ENCODE results near the gene MRM1. TPM values are rescaled to one million over a fixed set of nuclear protein-coding genes. Genes with fewer than 3 reads are reported as not detected.

The MRM1 gene
- total RNA-seq, 4 donors from 2014 or later, result 5.1 to 8.9 (median 5.9) TPM

DNA sequence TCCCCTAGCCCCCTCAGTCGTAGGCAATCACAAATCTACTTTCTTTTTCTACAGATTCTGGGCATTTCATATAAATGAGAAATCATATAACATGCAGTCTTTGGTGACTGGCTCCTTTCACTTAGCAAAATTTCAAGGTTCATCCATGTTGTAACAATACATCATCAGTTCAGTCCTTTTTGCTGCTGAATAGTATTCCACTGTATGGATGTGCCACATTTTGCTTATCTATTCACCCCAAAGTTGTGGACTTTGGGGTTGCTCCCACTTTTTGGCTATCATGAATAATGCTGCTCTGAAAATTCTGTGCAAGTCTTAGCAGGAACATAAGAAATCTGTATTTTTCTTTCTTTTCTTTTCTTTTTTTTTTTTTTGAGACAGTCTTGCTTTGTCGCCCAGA lies 39.0 kb downstream of the MRM1 start:
- no peak for DNase-seq (ENCODE audit: low spot score in 2 of 2)
- TF ChIP-seq, protein P1, sequence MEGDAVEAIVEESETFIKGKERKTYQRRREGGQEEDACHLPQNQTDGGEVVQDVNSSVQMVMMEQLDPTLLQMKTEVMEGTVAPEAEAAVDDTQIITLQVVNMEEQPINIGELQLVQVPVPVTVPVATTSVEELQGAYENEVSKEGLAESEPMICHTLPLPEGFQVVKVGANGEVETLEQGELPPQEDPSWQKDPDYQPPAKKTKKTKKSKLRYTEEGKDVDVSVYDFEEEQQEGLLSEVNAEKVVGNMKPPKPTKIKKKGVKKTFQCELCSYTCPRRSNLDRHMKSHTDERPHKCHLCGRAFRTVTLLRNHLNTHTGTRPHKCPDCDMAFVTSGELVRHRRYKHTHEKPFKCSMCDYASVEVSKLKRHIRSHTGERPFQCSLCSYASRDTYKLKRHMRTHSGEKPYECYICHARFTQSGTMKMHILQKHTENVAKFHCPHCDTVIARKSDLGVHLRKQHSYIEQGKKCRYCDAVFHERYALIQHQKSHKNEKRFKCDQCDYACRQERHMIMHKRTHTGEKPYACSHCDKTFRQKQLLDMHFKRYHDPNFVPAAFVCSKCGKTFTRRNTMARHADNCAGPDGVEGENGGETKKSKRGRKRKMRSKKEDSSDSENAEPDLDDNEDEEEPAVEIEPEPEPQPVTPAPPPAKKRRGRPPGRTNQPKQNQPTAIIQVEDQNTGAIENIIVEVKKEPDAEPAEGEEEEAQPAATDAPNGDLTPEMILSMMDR (IDR thresholded peaks at IDR 0.05), result no peak
- no peak for TF ChIP-seq POLR2A (IDR thresholded peaks at IDR 0.05)
- 78 to 83% methylated on average over 2 of the region's 2 CpGs for WGBS, 2 donors
- H3K4me3 ChIP-seq (ENCODE audit: low read depth, poor library complexity, severe bottlenecking), result no peak overlapping the region
- intact Hi-C loops (cut with DNase I; ENCODE audit: low total_unique reads), result no loop called here

DNA sequence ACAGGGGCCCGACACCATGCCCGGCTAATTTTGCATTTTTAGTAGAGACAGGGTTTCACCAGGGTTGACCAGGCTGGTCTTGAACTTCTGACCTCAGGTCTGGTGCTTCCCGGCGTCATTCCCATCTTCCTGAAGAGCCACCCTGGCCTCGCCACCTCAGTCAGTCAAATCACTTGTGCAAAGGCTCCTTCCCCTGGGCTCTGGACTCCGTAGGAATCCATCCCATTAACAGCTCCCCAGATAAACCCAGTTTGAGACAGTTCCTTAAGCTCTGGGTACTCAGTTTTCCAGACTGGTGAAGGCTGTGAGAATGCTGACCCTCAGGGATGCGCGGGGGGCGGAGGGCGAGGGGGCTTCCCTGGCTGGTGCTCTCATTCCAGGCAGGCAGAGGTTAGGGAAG lies 39.5 kb downstream of the MRM1 start:
- intact Hi-C loops (cut with DNase I; ENCODE audit: low total_unique reads), result no loop called here
- 56 to 64% methylated on average over 10 of the region's 10 CpGs for WGBS, 2 donors
- H3K4me3 ChIP-seq (ENCODE audit: low read depth, poor library complexity, severe bottlenecking), result no peak overlapping the region
- no peak for DNase-seq (ENCODE audit: low spot score in 2 of 2)
- TF ChIP-seq, protein P1 (IDR thresholded peaks at IDR 0.05), result no peak
- TF ChIP-seq POLR2A (IDR thresholded peaks at IDR 0.05), result no peak

DNA sequence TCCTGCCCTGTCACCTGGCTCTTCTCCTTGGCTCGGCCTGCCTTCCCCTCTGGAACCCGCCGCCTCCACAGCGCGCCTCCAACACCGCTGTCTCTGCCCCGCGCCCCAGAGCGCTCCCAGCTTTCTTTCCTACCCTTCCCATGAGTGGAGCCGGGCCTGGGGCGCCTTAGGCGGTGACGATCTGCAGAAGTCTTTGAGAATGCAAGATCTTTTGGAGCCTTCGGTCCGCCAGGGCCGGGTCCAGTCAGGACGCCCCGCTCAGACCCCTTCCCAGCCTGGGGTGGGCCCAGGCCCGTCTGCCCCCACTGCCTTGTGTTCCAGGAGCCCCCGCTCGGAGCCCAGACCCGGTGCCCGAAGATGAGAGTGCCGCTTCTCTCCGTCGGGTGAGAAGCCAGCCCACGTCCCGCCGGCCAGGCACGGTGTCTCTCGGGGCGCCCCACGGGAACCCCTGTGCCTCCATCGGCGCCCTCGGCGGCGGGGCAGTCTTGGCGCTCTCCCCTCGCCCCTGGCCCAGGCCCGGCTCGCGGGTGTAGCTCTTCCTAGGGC lies 40.0 kb downstream of the MRM1 start:
- DNase-seq (ENCODE audit: low spot score in 2 of 2), result no peak
- WGBS, 2 donors, result 2 to 3% methylated on average over 30 to 37 of the region's 43 CpGs
- no peak for TF ChIP-seq POLR2A (IDR thresholded peaks at IDR 0.05)
- TF ChIP-seq, protein P1 (IDR thresholded peaks at IDR 0.05), result no peak

DNA sequence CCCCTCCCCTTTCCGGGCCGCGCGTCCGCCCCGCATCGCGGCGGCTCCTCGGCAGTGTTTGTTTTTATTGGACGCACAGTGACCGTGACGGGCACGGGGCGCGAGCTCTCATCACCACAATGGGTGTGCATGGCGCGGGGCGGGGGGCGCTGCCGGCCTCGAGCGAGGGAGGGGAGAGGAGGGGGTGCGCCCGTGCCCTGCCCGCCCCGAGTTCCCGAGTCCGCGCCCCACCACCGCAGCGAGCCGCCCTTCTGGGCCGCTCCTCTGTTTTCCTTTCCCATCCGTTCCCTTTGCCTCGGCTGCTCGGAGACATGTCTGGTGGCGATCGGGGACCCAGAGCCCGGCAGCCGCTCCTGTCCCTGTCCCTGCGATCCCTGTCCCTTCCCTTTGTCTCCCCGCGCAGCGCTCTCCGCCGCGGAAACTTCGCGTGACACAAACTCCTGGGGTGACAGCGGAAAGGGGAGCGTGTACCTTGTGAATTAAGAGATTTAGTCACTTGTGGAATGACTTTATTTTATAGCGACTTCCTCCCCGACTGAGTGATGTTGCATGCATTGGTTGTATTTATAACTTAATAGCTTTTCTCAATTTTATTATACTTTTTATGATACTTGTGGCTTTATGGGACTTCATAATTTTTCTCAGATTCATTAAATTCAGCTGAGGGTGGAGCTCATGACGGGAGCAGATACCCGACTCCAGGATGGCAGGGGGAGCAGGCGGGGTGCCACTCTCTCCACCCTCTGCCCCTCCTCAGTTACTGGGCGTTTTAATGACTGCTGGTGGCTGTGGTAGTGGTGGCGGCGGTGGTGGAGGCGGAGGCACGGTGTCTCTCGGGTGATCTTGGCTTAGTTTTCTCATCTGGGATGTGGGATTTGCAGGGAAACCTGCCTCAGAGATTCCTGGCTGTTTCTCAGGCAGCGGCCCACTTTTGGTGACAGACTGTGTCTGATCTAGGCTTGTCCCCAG lies 40.8 kb downstream of the MRM1 start:
- H3K4me3 ChIP-seq (ENCODE audit: low read depth, poor library complexity, severe bottlenecking), result peak overlapping the region; percentile 9
- intact Hi-C loops (cut with DNase I; ENCODE audit: low total_unique reads), result no loop called here
- 2 to 3% methylated on average over 34 to 62 of the region's 64 CpGs for WGBS, 2 donors
- DNase-seq (ENCODE audit: low spot score in 2 of 2), result no peak
- TF ChIP-seq, protein P1 (IDR thresholded peaks at IDR 0.05), result no peak
- TF ChIP-seq POLR2A (IDR thresholded peaks at IDR 0.05), result no peak

More for the DNA sequence above, 40.0 kb downstream of the MRM1 start:
- peak overlapping the region; percentile 9 for H3K4me3 ChIP-seq (ENCODE audit: low read depth, poor library complexity, severe bottlenecking)
- intact Hi-C loops (cut with DNase I; ENCODE audit: low total_unique reads), result no loop called here

DNA sequence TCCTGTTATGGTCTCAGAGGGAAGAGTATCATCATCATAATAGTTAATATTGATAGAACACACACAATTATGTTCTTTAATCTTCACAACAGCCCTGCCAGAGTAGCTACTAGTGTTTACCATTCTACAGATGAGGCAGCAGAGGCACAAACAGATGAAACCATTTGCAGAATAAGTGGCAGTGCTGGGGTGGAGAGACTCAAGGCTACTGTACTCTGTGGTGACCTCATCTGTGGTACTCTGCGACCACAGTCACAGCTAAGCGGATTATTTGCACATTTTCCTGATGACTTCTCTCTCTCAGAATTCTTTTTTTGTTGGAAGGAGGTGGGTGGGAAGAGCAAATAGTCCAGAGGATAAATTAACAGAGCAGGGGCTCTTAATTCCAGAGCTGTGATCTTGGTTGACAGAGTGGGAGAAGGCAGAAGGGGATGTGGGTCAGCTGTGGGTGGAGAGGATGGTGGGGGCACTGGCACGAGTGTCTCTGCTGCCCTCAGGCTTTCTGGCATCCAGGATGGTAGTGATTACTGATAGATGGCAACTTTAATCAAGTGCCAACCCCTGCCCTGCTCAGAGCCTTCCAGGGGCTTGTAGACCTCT lies 41.8 kb downstream of the MRM1 start:
- no peak for DNase-seq (ENCODE audit: low spot score in 2 of 2)
- 44 to 59% methylated on average over 3 of the region's 3 CpGs for WGBS, 2 donors
- intact Hi-C loops (cut with DNase I; ENCODE audit: low total_unique reads), result no loop called here
- H3K4me3 ChIP-seq (ENCODE audit: low read depth, poor library complexity, severe bottlenecking), result no peak overlapping the region
- TF ChIP-seq, protein P1 (IDR thresholded peaks at IDR 0.05), result no peak
- TF ChIP-seq POLR2A (IDR thresholded peaks at IDR 0.05), result no peak

Measured in lower leg skin (tissue), 4 donors.